Tibial nerve (tissue), 4 donors: ENCODE results near the gene WWC1. TPM values are rescaled to one million over a fixed set of nuclear protein-coding genes. Genes with fewer than 3 reads are reported as not detected.

Experiments used
- DNase-seq, 2 donors: peaks; one replicate each; pipeline ENCODE4 v3.0.0-alpha.2; 2019; ENCODE audit warnings: low spot score in 2 of 2
- H3K27ac ChIP-seq, 4 donors: fragments of 200-600 bp; sonication (generic) in 3 of 4; one replicate each; pipeline ENCODE4 v1.5.1; 2017 to 2019; ENCODE audit warnings: mild to moderate bottlenecking in 1 of 4
- H3K27me3 ChIP-seq, 2 donors: fragments of 200-600 bp; sonication (generic) in 1 of 2; one replicate each; pipeline versions ENCODE4 v1.5.1 to v1.6.0; 2017 to 2019
- H3K36me3 ChIP-seq, 3 donors: fragments of 200-600 bp; sonication (generic); one replicate each; pipeline ENCODE4 v1.5.1; 2018 to 2019
- H3K4me1 ChIP-seq, 4 donors: fragments of 200-600 bp; sonication (generic) in 3 of 4; one replicate each; pipeline ENCODE4 v1.5.1; 2017 to 2019
- H3K4me3 ChIP-seq, 4 donors: fragments of 200-600 bp; sonication (generic) in 3 of 4; one replicate each; pipeline ENCODE4 v1.5.1; 2017 to 2019; ENCODE audit warnings: mild to moderate bottlenecking in 1 of 4, moderate library complexity in 1 of 4
- H3K9me3 ChIP-seq, 4 donors: fragments of 200-600 bp; sonication (generic) in 3 of 4; one replicate each; pipeline ENCODE4 v1.5.1; 2017 to 2019
- CTCF ChIP-seq, 5 experiments: fragments of 200-600 bp in 3 of 5; fragments of 450-650 bp in 2 of 5; sonication (generic) in 3 of 5; IDR thresholded peaks; one replicate each; pipeline ENCODE4 v1.5.1; 2016 to 2019; ENCODE audit warnings: antibody characterized with exemption in 5 of 5, mild to moderate bottlenecking in 3 of 5, moderate library complexity in 2 of 5
- EP300 ChIP-seq, 2 donors: sonication (generic); formaldehyde crosslinking; IDR thresholded peaks; one replicate each; pipeline ENCODE4 v1.6.1; 2017; ENCODE audit warnings: antibody characterized with exemption in 2 of 2, mild to moderate bottlenecking in 1 of 2
- POLR2A ChIP-seq, 2 donors: fragments of 450-650 bp; IDR thresholded peaks; one replicate each; pipeline ENCODE4 v1.6.1; 2017; ENCODE audit warnings: antibody characterized with exemption in 2 of 2, mild to moderate bottlenecking in 2 of 2, moderate library complexity in 2 of 2
- WGBS, 2 donors: methylation state at CpG; one replicate each; pipeline ENCODE4 v1.1.5; 2018; 5-methylcytosine and 5-hydroxymethylcytosine counted together
- total RNA-seq, 4 donors: library from RNA; depleted of rRNA; stranded (reverse); fragments of >200 nt; gene quantifications; one replicate each; pipeline ENCODE4 v1.1.0, GENCODE V29; 2016

The WWC1 gene
- total RNA-seq, 4 donors from 2014 or later: 0.78 to 3.3 (median 1.00) TPM

GRCh38 chr5:168273056-168273980 lies 18.1 kb upstream of the WWC1 start:
- Histone ChIP-seq H3K27ac (no peak overlapping the region), H3K36me3 (no peaks in the 10 kb centered on the region), H3K4me3 (no peak overlapping the region), H3K27me3 (no peaks in the 10 kb centered on the region), H3K4me1 (peaks cover 0 to 16% (median 2%) of the 10 kb centered on the region in 4 donors), H3K9me3 (no peaks in the 10 kb centered on the region)
- DNase-seq: no peak
- 81 to 87% methylated on average over 3 of the region's 3 CpGs for WGBS, 2 donors
- no peak for TF ChIP-seq POLR2A (IDR thresholded peaks at IDR 0.05)
- TF ChIP-seq EP300 (IDR thresholded peaks at IDR 0.05): no peak
- TF ChIP-seq CTCF (IDR thresholded peaks at IDR 0.05): no peak

DNA sequence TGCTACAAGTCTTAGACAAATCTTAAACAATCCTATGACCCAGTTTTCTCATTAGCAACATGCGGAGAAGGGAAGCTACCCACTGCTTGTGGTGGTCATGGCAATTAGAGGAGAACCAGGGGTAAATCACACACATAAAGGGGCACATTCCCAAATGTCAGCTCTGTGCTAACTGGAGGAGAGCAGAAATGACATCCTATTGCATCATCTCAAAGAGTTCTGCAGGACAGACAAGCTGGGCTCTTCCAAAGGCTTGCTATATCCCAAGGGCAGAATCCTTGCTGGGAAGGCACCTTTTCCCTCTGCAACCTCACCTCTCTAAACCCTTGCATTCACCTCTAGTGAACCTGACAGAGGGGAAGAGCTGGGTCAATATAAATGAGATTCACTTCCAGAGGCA lies 17.0 kb upstream of the WWC1 start:
- Histone ChIP-seq H3K9me3 (no peaks in the 10 kb centered on the region), H3K27ac (no peak overlapping the region), H3K4me1 (peaks cover 0 to 7% (median 2%) of the 10 kb centered on the region in 4 donors), H3K36me3 (no peaks in the 10 kb centered on the region), H3K4me3 (no peak overlapping the region), H3K27me3 (no peaks in the 10 kb centered on the region)
- WGBS, 2 donors: 89 to 94% methylated on average over 1 of the region's 1 CpG
- no peak for DNase-seq
- TF ChIP-seq EP300 (IDR thresholded peaks at IDR 0.05) (no peak), POLR2A (IDR thresholded peaks at IDR 0.05) (no peak), CTCF (IDR thresholded peaks at IDR 0.05) (no peak)

DNA sequence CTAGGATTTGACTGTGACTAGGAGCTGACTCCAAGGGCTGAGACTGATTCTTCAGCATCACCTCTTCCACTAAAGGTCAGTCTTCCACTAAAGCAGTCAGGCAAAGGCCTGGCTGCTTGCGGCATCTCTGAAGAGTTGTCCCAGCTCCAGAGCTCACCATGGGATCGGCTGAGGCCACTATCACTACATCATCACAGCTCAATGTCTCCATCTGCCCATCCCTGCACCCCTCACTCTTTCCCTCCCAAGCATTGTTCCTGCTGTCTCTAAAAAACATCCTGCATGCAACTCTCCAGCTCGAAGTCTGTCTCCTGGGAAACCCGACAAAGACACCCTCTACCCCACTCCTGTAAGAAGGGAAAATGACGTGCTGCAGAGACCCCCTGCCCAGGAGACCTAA lies 15.5 kb upstream of the WWC1 start:
- 46 to 58% methylated on average over 5 of the region's 5 CpGs for WGBS, 2 donors
- DNase-seq: no peak
- no peak for TF ChIP-seq CTCF (IDR thresholded peaks at IDR 0.05)
- TF ChIP-seq POLR2A (IDR thresholded peaks at IDR 0.05): no peak
- no peak for TF ChIP-seq EP300 (IDR thresholded peaks at IDR 0.05)
- Histone ChIP-seq H3K36me3 (no peaks in the 10 kb centered on the region), H3K27ac (no peak overlapping the region), H3K9me3 (no peaks in the 10 kb centered on the region), H3K4me1 (no peaks in the 10 kb centered on the region), H3K4me3 (no peak overlapping the region), H3K27me3 (no peaks in the 10 kb centered on the region)

GRCh38 chr5:168282120-168282519 lies 9.3 kb upstream of the WWC1 start:
- Histone ChIP-seq H3K27me3 (no peaks in the 10 kb centered on the region), H3K4me3 (no peak overlapping the region), H3K9me3 (peaks cover 0 to 34% (median 0%) of the 10 kb centered on the region in 4 donors), H3K27ac (no peak overlapping the region), H3K4me1 (no peaks in the 10 kb centered on the region), H3K36me3 (no peaks in the 10 kb centered on the region)
- WGBS, 2 donors: 29 to 30% methylated on average over 7 of the region's 7 CpGs
- no peak for DNase-seq
- TF ChIP-seq CTCF (IDR thresholded peaks at IDR 0.05) (no peak), EP300 (IDR thresholded peaks at IDR 0.05) (no peak), POLR2A (IDR thresholded peaks at IDR 0.05) (no peak)

DNA sequence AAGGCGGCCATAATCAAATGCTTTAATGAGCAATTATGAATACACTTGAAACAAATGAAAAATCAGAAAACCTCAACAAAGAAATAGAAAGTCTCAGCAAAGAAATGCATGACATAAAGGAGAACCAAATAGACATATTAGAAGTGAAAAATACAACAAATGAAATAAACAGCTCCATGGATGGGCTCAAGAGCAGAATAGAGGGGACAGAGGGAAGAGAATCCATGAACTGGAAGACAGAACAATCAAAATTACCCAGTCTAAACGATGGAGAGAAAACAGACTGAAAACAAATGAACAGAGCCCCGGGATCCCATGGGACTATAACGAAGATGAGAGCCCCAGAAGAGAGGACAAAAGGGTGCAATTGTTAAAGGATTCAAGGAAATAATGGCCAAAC lies 6.6 kb upstream of the WWC1 start:
- TF ChIP-seq CTCF (IDR thresholded peaks at IDR 0.05) (no peak), POLR2A (IDR thresholded peaks at IDR 0.05) (no peak), EP300 (IDR thresholded peaks at IDR 0.05) (no peak)
- no peak overlapping the region for H3K4me3 ChIP-seq

More for the DNA sequence above, 6.6 kb upstream of the WWC1 start:
- H3K27ac ChIP-seq: no peak overlapping the region
- H3K4me1 ChIP-seq: no peaks in the 10 kb centered on the region
- WGBS, 2 donors: 71 to 75% methylated on average over 4 of the region's 4 CpGs
- no peaks in the 10 kb centered on the region for H3K36me3 ChIP-seq
- H3K27me3 ChIP-seq: no peaks in the 10 kb centered on the region
- no peak for DNase-seq
- H3K9me3 ChIP-seq: peaks cover 0 to 34% (median 0%) of the 10 kb centered on the region in 4 donors
